K562 (cell line): Measurements from ENCODE around the gene PGLYRP1. TPM values are rescaled to one million over a fixed set of nuclear protein-coding genes. Genes with fewer than 3 reads are reported as not detected.

Experiments
- ARID3B ChIP-seq: fragments of 250-450 bp; sonication (Bioruptor Pico); IDR thresholded peaks from 2 replicates; pipeline ENCODE4 v1.4.0; 2020; ENCODE audit warnings: borderline replicate concordance
- HEY1 ChIP-seq: fragments of 250-450 bp; sonication (Bioruptor Pico); IDR thresholded peaks from 2 replicates; pipeline ENCODE4 v1.5.0; 2020; ENCODE audit warnings: mild to moderate bottlenecking, moderate library complexity, borderline replicate concordance
- HOMEZ ChIP-seq: fragments of 250-450 bp; sonication (Bioruptor Pico); IDR thresholded peaks from 2 replicates; pipeline ENCODE4 v1.4.0; 2020; ENCODE audit warnings: mild to moderate bottlenecking, moderate library complexity
- KDM5B ChIP-seq: fragments of 200-600 bp; sonication (generic); IDR thresholded peaks from 2 replicates; pipeline ENCODE4 v1.6.1; 2012; ENCODE audit warnings: low read depth, mild to moderate bottlenecking, moderate library complexity, low read length, control low read depth, inconsistent platforms; ENCODE audit not compliant: insufficient replicate concordance
- NFXL1 ChIP-seq: fragments of 450-650 bp; formaldehyde crosslinking; IDR thresholded peaks from 2 replicates; pipeline ENCODE4 v1.4.0; 2021; ENCODE audit warnings: mild to moderate bottlenecking
- SAFB2 ChIP-seq: fragments of 200-400 bp; formaldehyde crosslinking; IDR thresholded peaks from 2 replicates; pipeline ENCODE4 v1.6.1; 2018; ENCODE audit warnings: borderline replicate concordance, low read length, low read depth, moderate library complexity; ENCODE audit not compliant: severe bottlenecking
- SNRNP70 ChIP-seq: fragments of 200-400 bp; formaldehyde crosslinking; optimal IDR thresholded peaks from 2 replicates; pipeline ENCODE3; 2017; ENCODE audit warnings: low read depth, low read length
- STAT5B ChIP-seq: fragments of 250-450 bp; sonication (Bioruptor Pico); IDR thresholded peaks from 2 replicates; pipeline ENCODE4 v1.8.0; 2021; ENCODE audit warnings: mild to moderate bottlenecking, inconsistent platforms
- TRIM24 ChIP-seq, 2 experiments: fragments of 450-650 bp; IDR thresholded peaks; 2 replicates each; pipeline ENCODE4 v1.6.1; 2016
- TRIM25 ChIP-seq: fragments of 450-650 bp; IDR thresholded peaks from 2 replicates; pipeline ENCODE4 v1.7.0; 2016; ENCODE audit warnings: borderline replicate concordance
- ZBTB7A ChIP-seq: IDR thresholded peaks from 2 replicates; pipeline ENCODE4 v1.6.1; 2011; ENCODE audit warnings: low read depth, mild to moderate bottlenecking, low read length, moderate library complexity, borderline replicate concordance; ENCODE audit not compliant: control insufficient read depth
- ZFPM2 ChIP-seq: fragments of 250-450 bp; sonication (Bioruptor Pico); IDR thresholded peaks from 2 replicates; pipeline ENCODE4 v1.5.1; 2022; ENCODE audit warnings: mild to moderate bottlenecking
- ZNF140 ChIP-seq: fragments of 250-450 bp; sonication (Bioruptor Pico); IDR thresholded peaks from 2 replicates; pipeline ENCODE4 v1.8.0; 2021; ENCODE audit warnings: moderate library complexity, mild to moderate bottlenecking, inconsistent platforms
- ZNF324 ChIP-seq: fragments of 250-450 bp; sonication (Bioruptor Pico); IDR thresholded peaks from 2 replicates; pipeline ENCODE4 v1.4.0; 2020; ENCODE audit warnings: mild to moderate bottlenecking
- polyA plus RNA-seq, 8 experiments: library from polyadenylated mRNA; depleted of rRNA in 4 of 8; stranded (reverse) in 5 of 8; unstranded in 3 of 8; fragments of >200 nt; fragmentation: Nextera tagmentation in 2 of 8; fragmentation: Illumina TruSeq in 1 of 8; extraction: Ambion mirVana in 2 of 8; extraction: Trizol in 1 of 8; gene quantifications; 2 replicates each; pipeline versions ENCODE4 v1.2.1 to v1.2.3, GENCODE V29; 2011 to 2014; ENCODE audit warnings: inconsistent platforms in 1 of 8, missing spikeins in 1 of 8
- total RNA-seq, 7 experiments: library from RNA; depleted of rRNA in 6 of 7; stranded (reverse); fragments of >200 nt in 6 of 7; fragmentation: Illumina TruSeq in 2 of 7; extraction: Trizol in 2 of 7; gene quantifications; 2 replicates each; pipeline versions ENCODE4 v1.2.1 to v1.2.3, GENCODE V29; 2011 to 2021; ENCODE audit warnings: low replicate concordance in 1 of 7
- TF ChIP-seq, protein P1 (sequence below): sonication (generic); formaldehyde crosslinking; IDR thresholded peaks from 2 replicates; pipeline ENCODE4 v1.5.0; 2020; ENCODE audit warnings: missing genetic modification reagents
- TF ChIP-seq, protein P2 (sequence below): fragments of 450-650 bp; IDR thresholded peaks from 2 replicates; pipeline ENCODE4 v1.7.1; 2018; ENCODE audit warnings: mild to moderate bottlenecking, low read depth; ENCODE audit not compliant: partially characterized antibody
- TF ChIP-seq, protein P3 (sequence below): fragments of 250-450 bp; sonication (Bioruptor Pico); IDR thresholded peaks from 2 replicates; pipeline ENCODE4 v1.8.0; 2022; ENCODE audit warnings: moderate library complexity, mild to moderate bottlenecking, inconsistent platforms
- TF ChIP-seq, protein P4 (sequence below): sonication (generic); formaldehyde crosslinking; IDR thresholded peaks from 2 replicates; pipeline ENCODE4 v1.8.0; 2022; ENCODE audit warnings: mild to moderate bottlenecking, low read depth, missing genetic modification reagents

PGLYRP1 gene
- total and polyA plus RNA-seq, 9 of the 15 experiments (the other 6 are each of a cell fraction or from before 2014, with no cell fraction given), result not detected

DNA sequence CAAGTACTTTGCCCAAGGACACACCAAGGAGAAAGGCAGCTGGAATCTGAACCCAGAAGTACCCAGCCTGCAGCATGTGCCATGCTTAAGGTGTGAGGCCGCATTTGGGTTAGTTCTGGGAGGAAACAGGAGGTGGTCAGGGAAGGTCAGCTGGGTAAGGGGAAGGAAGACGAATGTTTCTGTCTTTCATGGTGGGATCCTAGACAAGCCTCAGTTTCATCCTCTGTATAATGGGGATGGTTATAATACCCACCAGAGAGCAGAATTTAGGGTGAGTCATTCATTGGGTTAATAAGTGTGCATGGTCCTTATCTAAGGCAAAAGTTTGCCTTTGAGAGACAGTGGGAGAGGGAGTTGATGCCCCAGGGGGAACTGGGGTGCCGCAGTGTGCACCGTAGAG lies 24.0 kb downstream of the PGLYRP1 start (continued):
- TF ChIP-seq ZNF324 (CRISPR knock-in tag) (no peak), TRIM25 (no peak), KDM5B (no peak), HEY1 (no peak), SAFB2 (no peak), NFXL1 (CRISPR knock-in tag) (no peak), TRIM24 (IDR thresholded peaks at IDR 0.05) (no peak), ZNF140 (CRISPR knock-in tag) (no peak), HOMEZ (no peak), ZFPM2 (CRISPR knock-in tag) (no peak), ARID3B (no peak), ZBTB7A (no peak; the same call in 1 of the 2 replicates), STAT5B (CRISPR knock-in tag) (no peak), SNRNP70 (no peak)
- TF ChIP-seq, protein P1, sequence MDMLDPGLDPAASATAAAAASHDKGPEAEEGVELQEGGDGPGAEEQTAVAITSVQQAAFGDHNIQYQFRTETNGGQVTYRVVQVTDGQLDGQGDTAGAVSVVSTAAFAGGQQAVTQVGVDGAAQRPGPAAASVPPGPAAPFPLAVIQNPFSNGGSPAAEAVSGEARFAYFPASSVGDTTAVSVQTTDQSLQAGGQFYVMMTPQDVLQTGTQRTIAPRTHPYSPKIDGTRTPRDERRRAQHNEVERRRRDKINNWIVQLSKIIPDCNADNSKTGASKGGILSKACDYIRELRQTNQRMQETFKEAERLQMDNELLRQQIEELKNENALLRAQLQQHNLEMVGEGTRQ (CRISPR knock-in tag), result no peak
- TF ChIP-seq, protein P2, sequence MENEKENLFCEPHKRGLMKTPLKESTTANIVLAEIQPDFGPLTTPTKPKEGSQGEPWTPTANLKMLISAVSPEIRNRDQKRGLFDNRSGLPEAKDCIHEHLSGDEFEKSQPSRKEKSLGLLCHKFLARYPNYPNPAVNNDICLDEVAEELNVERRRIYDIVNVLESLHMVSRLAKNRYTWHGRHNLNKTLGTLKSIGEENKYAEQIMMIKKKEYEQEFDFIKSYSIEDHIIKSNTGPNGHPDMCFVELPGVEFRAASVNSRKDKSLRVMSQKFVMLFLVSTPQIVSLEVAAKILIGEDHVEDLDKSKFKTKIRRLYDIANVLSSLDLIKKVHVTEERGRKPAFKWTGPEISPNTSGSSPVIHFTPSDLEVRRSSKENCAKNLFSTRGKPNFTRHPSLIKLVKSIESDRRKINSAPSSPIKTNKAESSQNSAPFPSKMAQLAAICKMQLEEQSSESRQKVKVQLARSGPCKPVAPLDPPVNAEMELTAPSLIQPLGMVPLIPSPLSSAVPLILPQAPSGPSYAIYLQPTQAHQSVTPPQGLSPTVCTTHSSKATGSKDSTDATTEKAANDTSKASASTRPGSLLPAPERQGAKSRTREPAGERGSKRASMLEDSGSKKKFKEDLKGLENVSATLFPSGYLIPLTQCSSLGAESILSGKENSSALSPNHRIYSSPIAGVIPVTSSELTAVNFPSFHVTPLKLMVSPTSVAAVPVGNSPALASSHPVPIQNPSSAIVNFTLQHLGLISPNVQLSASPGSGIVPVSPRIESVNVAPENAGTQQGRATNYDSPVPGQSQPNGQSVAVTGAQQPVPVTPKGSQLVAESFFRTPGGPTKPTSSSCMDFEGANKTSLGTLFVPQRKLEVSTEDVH, result no peak
- TF ChIP-seq, protein P3, sequence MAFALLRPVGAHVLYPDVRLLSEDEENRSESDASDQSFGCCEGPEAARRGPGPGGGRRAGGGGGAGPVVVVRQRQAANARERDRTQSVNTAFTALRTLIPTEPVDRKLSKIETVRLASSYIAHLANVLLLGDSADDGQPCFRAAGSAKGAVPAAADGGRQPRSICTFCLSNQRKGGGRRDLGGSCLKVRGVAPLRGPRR, result no peak
- TF ChIP-seq, protein P4, sequence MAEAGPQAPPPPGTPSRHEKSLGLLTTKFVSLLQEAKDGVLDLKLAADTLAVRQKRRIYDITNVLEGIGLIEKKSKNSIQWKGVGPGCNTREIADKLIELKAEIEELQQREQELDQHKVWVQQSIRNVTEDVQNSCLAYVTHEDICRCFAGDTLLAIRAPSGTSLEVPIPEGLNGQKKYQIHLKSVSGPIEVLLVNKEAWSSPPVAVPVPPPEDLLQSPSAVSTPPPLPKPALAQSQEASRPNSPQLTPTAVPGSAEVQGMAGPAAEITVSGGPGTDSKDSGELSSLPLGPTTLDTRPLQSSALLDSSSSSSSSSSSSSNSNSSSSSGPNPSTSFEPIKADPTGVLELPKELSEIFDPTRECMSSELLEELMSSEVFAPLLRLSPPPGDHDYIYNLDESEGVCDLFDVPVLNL, result no peak
